Astrocyte (in vitro differentiated cells and primary cell): ENCODE data around the gene CHRD. TPM values are rescaled to one million over a fixed set of nuclear protein-coding genes. Genes with fewer than 3 reads are reported as not detected.

Experiments used
- DNase-seq: peaks from one replicate; pipeline ENCODE4 v3.0.0-alpha.2; 2010; ENCODE audit warnings: low read depth
- FAIRE-seq: peaks from 2 replicates; lab custom pipeline; 2011; peaks lifted over from hg19 to GRCh38; lab: Jason Lieb, UNC
- H2AFZ ChIP-seq: 2 replicates; pipeline ENCODE4 v1.6.0; 2012; ENCODE audit warnings: low read depth, low read length, inconsistent platforms
- H3K27ac ChIP-seq: 2 replicates; pipeline ENCODE4 v1.5.1; 2011; ENCODE audit warnings: low read depth, low read length, inconsistent platforms
- H3K27me3 ChIP-seq: 2 replicates; pipeline ENCODE4 v1.6.0; 2011; ENCODE audit warnings: low read length, inconsistent platforms; ENCODE audit not compliant: insufficient read depth
- H3K36me3 ChIP-seq: 2 replicates; pipeline ENCODE4 v1.5.1; 2011; ENCODE audit warnings: low read length, inconsistent platforms; ENCODE audit not compliant: insufficient read depth
- H3K4me1 ChIP-seq: 2 replicates; pipeline ENCODE4 v1.5.1; 2011; ENCODE audit warnings: low read length, inconsistent platforms; ENCODE audit not compliant: insufficient read depth
- H3K4me2 ChIP-seq: 2 replicates; pipeline ENCODE4 v1.6.0; 2012; ENCODE audit warnings: low read length, inconsistent platforms
- H3K4me3 ChIP-seq: 2 replicates; pipeline ENCODE4 v1.5.1; 2011; ENCODE audit warnings: low read depth, mild to moderate bottlenecking, low read length, inconsistent platforms; ENCODE audit not compliant: insufficient read depth
- H3K79me2 ChIP-seq: 2 replicates; pipeline ENCODE4 v1.6.0; 2012; ENCODE audit warnings: mild to moderate bottlenecking, low read length, inconsistent platforms; ENCODE audit not compliant: insufficient read depth
- H3K9ac ChIP-seq: 2 replicates; pipeline ENCODE4 v1.6.0; 2012; ENCODE audit warnings: mild to moderate bottlenecking, low read length, inconsistent platforms
- H3K9me3 ChIP-seq: 2 replicates; pipeline ENCODE4 v1.5.1; 2012; ENCODE audit warnings: low read depth, mild to moderate bottlenecking, low read length, inconsistent platforms; ENCODE audit not compliant: insufficient read depth
- H4K20me1 ChIP-seq: 2 replicates; pipeline ENCODE4 v1.6.0; 2012; ENCODE audit warnings: low read length, inconsistent platforms; ENCODE audit not compliant: insufficient read depth
- H3K27ac Mint-ChIP-seq: one replicate; pipeline ENCODE4 v1.8.0; 2021; ENCODE audit warnings: mild to moderate bottlenecking, mixed read lengths; ENCODE audit not compliant: unreplicated experiment
- H3K27me3 Mint-ChIP-seq: one replicate; pipeline ENCODE4 v1.8.0; 2021; ENCODE audit warnings: low read depth, mixed read lengths; ENCODE audit not compliant: unreplicated experiment
- H3K36me3 Mint-ChIP-seq: one replicate; pipeline ENCODE4 v1.8.0; 2021; ENCODE audit warnings: low read depth, mixed read lengths; ENCODE audit not compliant: unreplicated experiment
- H3K4me1 Mint-ChIP-seq: one replicate; pipeline ENCODE4 v1.8.0; 2021; ENCODE audit warnings: low read depth, mixed read lengths; ENCODE audit not compliant: unreplicated experiment
- H3K4me3 Mint-ChIP-seq: one replicate; pipeline ENCODE4 v1.8.0; 2021; ENCODE audit warnings: mild to moderate bottlenecking, moderate library complexity, mixed read lengths; ENCODE audit not compliant: unreplicated experiment
- H3K9me3 Mint-ChIP-seq: one replicate; pipeline ENCODE4 v1.8.0; 2021; ENCODE audit warnings: mild to moderate bottlenecking, mixed read lengths; ENCODE audit not compliant: unreplicated experiment
- EZH2 ChIP-seq: IDR thresholded peaks from 2 replicates; pipeline ENCODE4 v1.6.1; 2012; ENCODE audit warnings: mild to moderate bottlenecking, low read length, inconsistent platforms; ENCODE audit not compliant: insufficient read depth
- total RNA-seq: library from RNA; stranded (reverse); gene quantifications from 2 replicates; pipeline ENCODE4 v1.2.1, GENCODE V29; 2021
- TF ChIP-seq, protein P1 (sequence below): IDR thresholded peaks from 2 replicates; pipeline ENCODE4 v1.5.1; 2011; ENCODE audit warnings: low read depth, mild to moderate bottlenecking, inconsistent platforms, low read length, moderate library complexity; ENCODE audit not compliant: insufficient read depth

CHRD gene
- total RNA-seq, 1 donor from 2014 or later, result 3.4 TPM

- H3K36me3 ChIP-seq, result no peaks in the 10 kb centered on the region
- Mint-ChIP-seq H3K4me3 (no peak overlapping the region), H3K9me3 (peaks cover 9% of the 10 kb centered on the region), H3K4me1 (peaks cover 1% of the 10 kb centered on the region), H3K27ac (no peak overlapping the region), H3K36me3 (peaks cover 3% of the 10 kb centered on the region), H3K27me3 (peaks cover 19% of the 10 kb centered on the region)
- H3K4me2 ChIP-seq, result no peak overlapping the region
- FAIRE-seq, result no peak
- no peak overlapping the region for H3K9ac ChIP-seq
- H4K20me1 ChIP-seq, result no peaks in the 10 kb centered on the region
- DNase-seq, result no peak
- TF ChIP-seq, protein P1, sequence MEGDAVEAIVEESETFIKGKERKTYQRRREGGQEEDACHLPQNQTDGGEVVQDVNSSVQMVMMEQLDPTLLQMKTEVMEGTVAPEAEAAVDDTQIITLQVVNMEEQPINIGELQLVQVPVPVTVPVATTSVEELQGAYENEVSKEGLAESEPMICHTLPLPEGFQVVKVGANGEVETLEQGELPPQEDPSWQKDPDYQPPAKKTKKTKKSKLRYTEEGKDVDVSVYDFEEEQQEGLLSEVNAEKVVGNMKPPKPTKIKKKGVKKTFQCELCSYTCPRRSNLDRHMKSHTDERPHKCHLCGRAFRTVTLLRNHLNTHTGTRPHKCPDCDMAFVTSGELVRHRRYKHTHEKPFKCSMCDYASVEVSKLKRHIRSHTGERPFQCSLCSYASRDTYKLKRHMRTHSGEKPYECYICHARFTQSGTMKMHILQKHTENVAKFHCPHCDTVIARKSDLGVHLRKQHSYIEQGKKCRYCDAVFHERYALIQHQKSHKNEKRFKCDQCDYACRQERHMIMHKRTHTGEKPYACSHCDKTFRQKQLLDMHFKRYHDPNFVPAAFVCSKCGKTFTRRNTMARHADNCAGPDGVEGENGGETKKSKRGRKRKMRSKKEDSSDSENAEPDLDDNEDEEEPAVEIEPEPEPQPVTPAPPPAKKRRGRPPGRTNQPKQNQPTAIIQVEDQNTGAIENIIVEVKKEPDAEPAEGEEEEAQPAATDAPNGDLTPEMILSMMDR, result no peak
- no peak for TF ChIP-seq EZH2
- no peak overlapping the region for H3K27ac ChIP-seq
- H2AFZ ChIP-seq, result no peak overlapping the region
- H3K79me2 ChIP-seq, result no peaks in the 10 kb centered on the region
- H3K4me1 ChIP-seq, result peaks cover 3% of the 10 kb centered on the region
- no peak overlapping the region for H3K4me3 ChIP-seq
- no peaks in the 10 kb centered on the region for H3K9me3 ChIP-seq
- no peaks in the 10 kb centered on the region for H3K27me3 ChIP-seq
Observed at GRCh38 chr3:184423561-184423960, 43.7 kb downstream of the CHRD start.

- Mint-ChIP-seq H3K9me3 (peaks cover 9% of the 10 kb centered on the region), H3K4me1 (peaks cover 1% of the 10 kb centered on the region), H3K36me3 (peaks cover 3% of the 10 kb centered on the region), H3K27ac (no peak overlapping the region), H3K4me3 (no peak overlapping the region), H3K27me3 (peaks cover 16% of the 10 kb centered on the region)
- H3K36me3 ChIP-seq, result no peaks in the 10 kb centered on the region
- H4K20me1 ChIP-seq, result no peaks in the 10 kb centered on the region
- peak; percentile 63 for DNase-seq
- H3K4me1 ChIP-seq, result peaks cover 3% of the 10 kb centered on the region
- no peaks in the 10 kb centered on the region for H3K79me2 ChIP-seq
- FAIRE-seq, result no peak
- no peak overlapping the region for H2AFZ ChIP-seq
- H3K27ac ChIP-seq, result no peak overlapping the region
- no peak overlapping the region for H3K4me3 ChIP-seq
- H3K4me2 ChIP-seq, result peak overlapping the region; percentile 24
- H3K9me3 ChIP-seq, result no peaks in the 10 kb centered on the region
- TF ChIP-seq, protein P1, result no peak
- no peak for TF ChIP-seq EZH2
- H3K27me3 ChIP-seq, result no peaks in the 10 kb centered on the region
- H3K9ac ChIP-seq, result no peak overlapping the region
Observed at GRCh38 chr3:184426691-184427141, 46.9 kb downstream of the CHRD start.

DNA sequence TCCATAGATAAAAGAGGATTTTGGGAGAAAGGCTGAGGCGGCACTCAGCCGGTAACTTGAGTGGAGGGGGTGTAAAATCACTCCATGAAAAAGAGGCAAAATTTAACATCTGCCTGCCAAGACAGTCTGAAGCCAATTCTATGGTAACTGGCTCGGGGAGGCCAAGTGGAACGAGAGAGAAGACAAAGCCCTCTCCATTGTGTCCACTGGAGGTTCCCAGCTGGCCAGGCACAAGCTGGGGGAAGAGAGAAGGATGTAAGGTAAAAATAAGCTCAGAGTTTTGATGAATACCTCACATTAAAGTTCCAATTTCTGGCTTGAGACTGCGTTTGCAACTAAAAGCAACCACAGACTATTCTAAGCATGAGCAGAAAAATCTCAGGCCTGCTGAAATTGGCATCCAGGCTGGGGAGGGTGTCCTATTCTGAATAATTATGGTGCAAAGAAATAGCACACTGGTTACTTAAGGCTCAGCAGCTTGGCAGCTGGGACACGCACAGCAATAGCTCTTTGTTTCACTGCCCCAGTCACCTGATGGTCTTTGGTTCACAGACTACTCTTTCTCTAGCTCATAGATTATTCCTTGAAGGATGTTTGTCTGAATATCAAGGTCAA is 48.8 kb downstream of the CHRD start:
- no peak for FAIRE-seq

More for the DNA sequence above, 48.8 kb downstream of the CHRD start:
- no peak overlapping the region for H3K4me3 Mint-ChIP-seq
- H3K4me2 ChIP-seq, result no peak overlapping the region
- peaks cover 6% of the 10 kb centered on the region for H3K9me3 Mint-ChIP-seq
- no peak overlapping the region for H3K27ac Mint-ChIP-seq
- H3K9ac ChIP-seq, result peak overlapping the region; percentile 13
- peak; percentile 93 for DNase-seq
- no peaks in the 10 kb centered on the region for H3K27me3 ChIP-seq
- no peak overlapping the region for H3K4me3 ChIP-seq
- peaks cover 1% of the 10 kb centered on the region for H3K4me1 Mint-ChIP-seq
- no peaks in the 10 kb centered on the region for H3K36me3 Mint-ChIP-seq
- no peaks in the 10 kb centered on the region for H3K79me2 ChIP-seq
- H3K36me3 ChIP-seq, result no peaks in the 10 kb centered on the region
- H3K4me1 ChIP-seq, result peaks cover 3% of the 10 kb centered on the region
- TF ChIP-seq, protein P1, result no peak
- no peak for TF ChIP-seq EZH2
- peaks cover 8% of the 10 kb centered on the region for H3K27me3 Mint-ChIP-seq
- H2AFZ ChIP-seq, result no peak overlapping the region
- no peaks in the 10 kb centered on the region for H4K20me1 ChIP-seq
- peak overlapping the region; percentile 5 for H3K27ac ChIP-seq
- no peaks in the 10 kb centered on the region for H3K9me3 ChIP-seq
